Middle frontal gyrus (tissue), 1 donor: ENCODE data around the gene DCAF15.
"Not testable (repeated sequence)": the region's sequence is repeated elsewhere in the genome, so short reads cannot be mapped to it uniquely, and the experiment has no call there.

Source experiments
- DNase-seq: peaks from one replicate; pipeline ENCODE4 v3.0.0-alpha.2; 2015; ENCODE audit warnings: low spot score; ENCODE audit errors: extremely low spot score

Gene DCAF15

GRCh38 chr19:13959141-13959961 lies 7.0 kb downstream of the DCAF15 start:
- DNase-seq: no peak

- no peak for DNase-seq
Measured at GRCh38 chr19:13959962-13960862, 7.9 kb downstream of the DCAF15 start.

- no peak for DNase-seq
Measured at GRCh38 chr19:13960863-13961784, 8.8 kb downstream of the DCAF15 start.

GRCh38 chr19:13961826-13962698 lies 9.8 kb downstream of the DCAF15 start:
- DNase-seq: no peak

GRCh38 chr19:13962699-13963602 lies 10.6 kb downstream of the DCAF15 start:
- no peak for DNase-seq

GRCh38 chr19:13963603-13964105 lies 11.3 kb downstream of the DCAF15 start:
- no peak for DNase-seq

- no peak for DNase-seq
Measured at GRCh38 chr19:13964776-13965175, 12.5 kb downstream of the DCAF15 start.

GRCh38 chr19:13965377-13965896 lies 13.1 kb downstream of the DCAF15 start:
- no peak for DNase-seq

GRCh38 chr19:13965926-13966683 lies 13.8 kb downstream of the DCAF15 start:
- no peak for DNase-seq

- DNase-seq: no peak
Measured at GRCh38 chr19:13966684-13967128, 14.4 kb downstream of the DCAF15 start.

GRCh38 chr19:13967206-13967605 lies 14.9 kb downstream of the DCAF15 start:
- not testable (repeated sequence) for DNase-seq

GRCh38 chr19:13968383-13968935 lies 16.1 kb downstream of the DCAF15 start:
- no peak for DNase-seq

- no peak for DNase-seq
Measured at GRCh38 chr19:13968999-13969398, 16.7 kb downstream of the DCAF15 start.

GRCh38 chr19:13969897-13970296 lies 17.6 kb downstream of the DCAF15 start:
- no peak for DNase-seq

GRCh38 chr19:13971868-13972267 lies 19.6 kb downstream of the DCAF15 start:
- not testable (repeated sequence) for DNase-seq

GRCh38 chr19:13972368-13973155 lies 20.3 kb downstream of the DCAF15 start:
- no peak for DNase-seq

- not testable (repeated sequence) for DNase-seq
Measured at GRCh38 chr19:13973479-13973878, 21.2 kb downstream of the DCAF15 start.
